ENCODE results near the gene METAP1D.
A peak's percentile ranks its signal among the peaks of the same experiment; 100 is the strongest.

The METAP1D gene

DNA sequence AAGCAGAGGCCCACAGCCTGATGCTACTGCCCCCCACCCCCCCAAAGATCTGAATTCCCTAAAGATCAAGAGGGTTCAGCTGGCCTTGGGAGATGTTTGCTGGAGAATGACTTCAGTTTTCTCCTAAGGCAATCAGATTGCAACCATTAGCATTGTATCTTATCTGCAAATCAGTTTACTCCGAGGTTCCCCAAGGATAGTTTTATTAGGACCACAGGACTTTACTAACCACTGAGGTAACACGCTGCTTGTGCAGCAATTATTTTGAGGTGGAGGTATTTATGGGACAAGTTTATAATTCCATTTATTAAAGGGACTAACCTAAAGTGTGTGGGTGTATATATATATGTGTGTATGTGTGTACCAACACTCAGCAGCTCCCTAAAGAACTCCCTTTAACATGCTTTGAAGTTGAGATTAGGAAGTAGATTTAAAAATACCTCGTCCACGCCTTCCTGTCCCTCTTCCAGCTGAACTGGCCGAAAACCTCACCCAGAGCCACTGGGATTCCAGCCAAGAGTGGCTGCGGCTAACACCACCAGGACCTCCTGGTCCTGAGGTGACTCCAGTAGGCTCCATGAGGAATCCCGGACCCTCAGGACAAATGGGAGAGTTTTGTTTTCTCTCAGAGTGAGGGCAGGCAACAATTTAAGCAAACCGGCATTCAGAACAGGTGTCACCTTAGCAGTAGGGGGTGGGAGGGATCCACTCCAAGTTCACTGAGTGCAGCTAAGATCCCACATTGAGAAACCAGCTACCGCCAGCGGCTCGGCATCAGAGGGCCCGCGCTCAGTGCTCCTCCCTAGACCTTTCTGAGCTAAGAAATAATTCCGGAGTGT lies 82.6 kb downstream of the METAP1D start:
- no peak for DNase-seq

GRCh38 chr2:172082944-172083627 lies 83.3 kb downstream of the METAP1D start:
- DNase-seq, result no peak

GRCh38 chr2:172083628-172084394 lies 84.1 kb downstream of the METAP1D start:
- DNase-seq, result no peak

DNA sequence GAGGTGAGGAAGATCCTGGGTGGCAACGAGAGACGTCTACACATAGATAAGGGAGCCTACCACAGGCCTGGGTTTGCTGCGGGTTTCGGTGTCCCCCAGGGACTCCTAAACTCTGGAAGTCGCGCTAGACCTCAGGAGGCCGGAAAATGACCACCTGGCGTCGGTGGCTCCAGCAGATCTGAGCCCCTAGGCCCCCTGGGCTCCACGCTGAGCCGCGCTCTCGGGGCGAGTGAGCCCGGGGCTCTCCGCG lies 84.6 kb downstream of the METAP1D start:
- peak; percentile 61 for DNase-seq

GRCh38 chr2:172084645-172085459 lies 85.1 kb downstream of the METAP1D start:
- peak; percentile 91 for DNase-seq

- DNase-seq, result peak; percentile 61
Observed at GRCh38 chr2:172085460-172086159, 85.9 kb downstream of the METAP1D start, which contains the start of gene DLX1. Gene DLX1, plus strand, starts transcription at chr2:172085507. Its CDS starts 171 bp downstream, at chr2:172085678.

DNA sequence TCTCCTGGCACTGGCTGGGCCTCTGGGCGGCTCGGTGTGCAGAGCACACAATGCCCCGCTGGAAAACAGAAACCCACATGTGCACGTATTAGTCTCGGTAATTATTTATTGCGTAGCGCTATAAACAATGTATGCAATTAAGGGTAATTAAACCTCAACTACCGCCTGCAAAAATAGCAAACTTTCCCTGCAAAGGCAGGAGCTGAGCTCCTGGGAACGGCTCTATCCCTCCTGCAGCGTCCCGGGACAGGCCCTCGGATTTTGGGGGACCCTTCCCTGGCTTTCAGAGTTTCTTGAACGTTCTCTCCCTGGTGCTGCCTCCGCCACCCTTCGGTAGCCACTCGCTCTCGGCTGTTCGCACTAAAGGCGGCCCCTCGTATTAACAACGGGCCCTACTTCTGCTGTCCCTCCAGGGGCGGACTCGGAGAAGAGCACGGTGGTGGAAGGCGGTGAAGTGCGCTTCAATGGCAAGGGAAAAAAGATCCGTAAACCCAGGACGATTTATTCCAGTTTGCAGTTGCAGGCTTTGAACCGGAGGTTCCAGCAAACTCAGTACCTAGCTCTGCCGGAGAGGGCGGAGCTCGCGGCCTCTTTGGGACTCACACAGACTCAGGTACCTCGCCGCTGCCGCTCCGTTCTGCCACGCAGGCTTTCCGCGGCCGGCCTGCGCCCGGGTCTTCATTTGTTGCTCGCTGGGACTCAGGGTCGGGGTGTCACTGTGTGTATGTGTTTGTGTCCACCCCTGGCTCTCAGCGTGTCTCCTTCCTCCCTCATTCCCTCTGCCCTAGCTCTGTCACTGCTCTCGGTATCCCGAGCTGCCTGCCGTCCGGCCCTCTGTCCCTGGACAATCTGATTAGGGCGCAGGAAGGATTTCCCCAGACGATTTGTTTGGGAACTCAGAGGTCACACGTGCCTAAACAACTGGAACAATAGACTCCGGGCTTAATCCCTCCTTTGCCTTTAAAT lies 86.8 kb downstream of the METAP1D start:
- no peak for DNase-seq

- no peak for DNase-seq
Observed at GRCh38 chr2:172087207-172087779, 87.5 kb downstream of the METAP1D start.

- DNase-seq, result no peak
Observed at GRCh38 chr2:172087780-172088244, 88.1 kb downstream of the METAP1D start.

DNA sequence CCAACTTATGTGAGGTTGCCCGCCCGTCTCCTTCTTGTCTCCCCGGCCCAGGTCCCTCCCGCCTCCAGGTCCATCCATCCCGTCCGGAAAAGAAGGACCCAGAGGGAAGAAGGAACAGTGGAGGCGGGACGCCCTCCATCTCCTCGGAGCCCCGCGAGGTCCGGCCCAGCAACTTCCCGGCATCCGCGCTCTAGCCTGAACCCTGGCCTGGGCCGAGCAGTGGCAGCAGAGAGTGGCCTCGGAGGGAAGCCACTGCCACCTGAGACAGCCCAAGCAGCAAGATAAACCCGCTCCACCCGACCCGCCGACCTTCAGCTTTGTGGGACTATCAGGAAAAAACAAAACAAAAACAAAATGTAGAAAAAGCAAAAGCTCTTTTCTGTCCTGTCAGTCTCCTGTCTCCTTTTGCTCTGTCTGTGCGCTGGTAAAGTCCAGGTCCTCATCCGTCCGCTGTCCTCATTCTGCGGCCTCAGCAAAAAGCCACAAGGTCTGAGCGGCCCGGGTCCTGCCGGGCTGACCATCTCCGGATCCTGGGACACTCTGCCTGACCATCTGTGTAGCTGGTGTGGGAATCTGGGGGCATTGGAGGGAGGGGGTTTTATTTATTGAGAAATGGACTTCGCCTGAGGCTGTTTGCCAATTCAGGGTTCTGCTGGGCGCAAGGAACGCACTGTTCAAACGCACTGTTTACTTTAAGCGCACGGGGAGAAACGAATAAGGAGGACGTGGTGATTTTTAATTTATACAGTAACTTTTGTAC lies 88.7 kb downstream of the METAP1D start:
- no peak for DNase-seq

- DNase-seq, result no peak
Observed at GRCh38 chr2:172089005-172089504, 89.3 kb downstream of the METAP1D start.

DNA sequence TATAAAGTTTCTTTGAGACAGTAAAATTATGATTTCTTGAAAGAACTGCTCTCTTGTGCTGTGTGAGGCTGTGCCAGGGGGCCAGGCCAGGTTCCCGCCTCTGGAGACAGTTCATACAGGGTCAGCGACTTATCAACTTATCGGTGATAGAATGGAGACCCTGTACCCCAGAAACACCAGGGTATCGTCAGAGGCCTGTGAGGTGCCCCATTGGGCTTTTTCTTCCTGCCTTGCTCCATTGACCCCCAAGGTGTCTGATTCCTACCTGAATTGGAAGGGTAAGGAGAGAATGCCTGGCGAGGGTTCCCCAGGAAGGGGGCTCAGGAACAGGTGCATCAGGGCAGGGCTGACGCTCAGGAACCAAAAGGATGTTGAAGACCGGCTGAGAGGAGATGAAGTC lies 89.9 kb downstream of the METAP1D start:
- no peak for DNase-seq

DNA sequence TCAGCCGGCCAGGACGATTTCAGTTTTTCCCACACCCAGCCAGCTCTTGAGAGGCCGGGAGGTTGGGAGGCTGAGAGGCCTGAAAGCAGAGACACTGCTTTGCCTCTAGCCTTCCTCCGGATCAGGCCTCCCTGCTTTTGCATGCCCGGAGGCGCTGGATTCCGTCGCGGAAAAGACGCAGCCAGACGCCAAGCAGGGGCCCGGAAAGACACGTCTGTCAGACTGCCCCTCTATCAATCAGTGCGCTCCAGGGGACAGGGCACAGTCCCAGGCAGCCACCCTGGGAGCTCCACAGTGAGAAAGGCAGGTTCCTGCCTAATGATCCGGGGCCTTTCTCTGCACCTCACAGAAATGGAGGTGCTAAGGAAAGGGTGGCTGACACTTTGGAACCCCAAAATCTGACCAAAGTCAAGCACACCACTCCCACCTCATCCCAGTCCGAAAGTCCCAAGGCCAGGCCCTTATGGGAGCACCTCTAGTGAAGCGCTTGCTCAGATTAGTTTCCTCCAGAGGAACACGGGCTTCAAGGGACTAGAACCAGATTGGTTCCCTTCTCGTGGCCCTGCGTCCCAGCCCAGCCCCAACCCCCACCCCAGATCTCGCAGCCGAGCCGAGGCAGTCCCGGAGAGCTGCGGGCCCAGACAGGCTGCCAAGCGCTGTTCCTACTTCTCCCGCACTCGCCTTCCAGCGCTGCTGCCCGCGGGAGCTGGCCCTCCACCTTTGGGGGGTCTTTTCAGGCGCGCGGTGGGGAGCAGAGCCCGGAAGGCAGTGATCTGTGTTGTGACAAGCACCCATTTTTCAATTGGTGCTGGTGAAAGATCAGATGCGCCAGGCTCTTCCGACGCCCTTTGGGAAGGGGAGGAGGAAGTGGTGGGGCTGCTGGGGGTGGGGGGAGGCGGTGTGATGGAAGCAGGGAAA lies 90.5 kb downstream of the METAP1D start:
- DNase-seq, result no peak

DNA sequence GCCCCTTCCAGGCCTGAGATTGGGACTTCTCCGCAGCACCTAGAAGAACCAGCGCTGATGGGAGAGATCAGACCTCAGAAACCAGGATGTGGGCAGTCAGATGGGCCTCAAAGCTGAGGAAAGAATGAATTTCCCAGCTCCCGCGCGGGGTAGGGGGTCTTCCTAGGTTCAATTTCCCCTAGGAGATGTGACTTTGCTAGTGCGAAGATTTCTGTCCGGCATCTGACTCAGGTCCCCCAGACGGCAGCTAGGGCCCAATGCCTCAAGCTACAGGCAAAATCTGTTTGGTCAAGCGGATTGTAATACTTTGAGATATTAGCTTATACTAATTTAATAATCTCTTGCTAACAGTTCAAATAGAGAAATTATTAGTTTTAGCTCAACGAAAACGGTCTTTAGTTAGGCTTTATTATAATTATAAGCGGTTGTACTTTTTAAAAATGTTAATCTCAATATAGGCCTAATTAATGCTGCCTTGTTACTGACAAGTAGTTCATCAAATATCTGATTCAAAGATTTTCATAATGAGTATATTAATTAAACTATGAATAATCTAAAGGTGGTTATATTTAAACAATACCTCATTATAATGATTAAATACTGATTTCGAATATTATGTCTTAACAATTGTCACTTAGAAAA lies 91.4 kb downstream of the METAP1D start:
- no peak for DNase-seq

- DNase-seq, result no peak
Observed at GRCh38 chr2:172091761-172092566, 92.2 kb downstream of the METAP1D start.

DNA sequence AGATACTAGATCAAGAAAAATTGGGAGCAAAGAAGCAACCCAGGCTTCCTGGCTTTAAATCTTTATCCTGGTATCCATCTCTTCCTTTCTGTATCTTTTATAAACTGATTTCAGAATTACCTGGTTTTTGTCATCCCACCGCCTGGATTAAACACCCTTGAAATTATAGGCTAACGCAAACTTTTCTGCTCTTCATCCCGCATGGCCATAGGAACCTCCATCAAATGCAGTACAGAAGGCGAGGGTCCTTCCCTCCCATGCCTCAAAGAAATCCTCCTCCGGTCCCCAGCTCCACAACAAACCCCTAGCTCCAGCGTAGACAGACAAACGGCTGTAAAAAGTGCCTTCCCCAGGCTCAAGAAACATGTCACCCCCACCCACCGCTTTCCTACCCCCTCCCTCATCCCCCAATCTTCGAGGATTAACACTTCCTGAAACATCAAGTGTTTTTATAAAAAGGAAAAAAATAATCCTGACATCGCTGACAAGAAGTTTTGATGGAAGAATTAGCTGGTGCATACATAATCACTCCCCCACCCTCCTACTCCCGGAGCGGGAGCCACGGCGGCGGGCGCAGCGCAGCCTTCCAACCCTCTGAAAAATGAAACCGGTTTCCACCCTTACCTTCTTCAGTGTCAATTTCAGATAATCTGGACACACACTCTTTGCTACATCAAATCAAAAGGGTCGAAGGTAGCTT lies 93.1 kb downstream of the METAP1D start:
- DNase-seq, result no peak
